HG02943 (cell line): ENCODE results near the gene DDRGK1.
"Not testable (repeated sequence)": the region's sequence is repeated elsewhere in the genome, so short reads cannot be mapped to it uniquely, and the experiment has no call there.

ENCODE experiments used
- ATAC-seq: cut with Tn5 transposase; IDR thresholded peaks from one replicate; pipeline ENCODE4 v1.9.1; 2021; ENCODE audit warnings: mild to moderate bottlenecking, low read depth, moderate library complexity; ENCODE audit not compliant: unreplicated experiment

The DDRGK1 gene

GRCh38 chr20:3189561-3190131, 14.8 kb downstream of the DDRGK1 start:
- ATAC-seq: no peak

- no peak for ATAC-seq
These were observed 15.6 kb downstream of the DDRGK1 start for GRCh38 chr20:3188823-3189413.

GRCh38 chr20:3187861-3188260, 16.6 kb downstream of the DDRGK1 start:
- ATAC-seq: not testable (repeated sequence)

GRCh38 chr20:3183896-3184612, 20.4 kb downstream of the DDRGK1 start:
- ATAC-seq: no peak

- ATAC-seq: not testable (repeated sequence)
These were observed 22.1 kb downstream of the DDRGK1 start for GRCh38 chr20:3182429-3182828.

- no peak for ATAC-seq
These were observed 23.2 kb downstream of the DDRGK1 start for GRCh38 chr20:3181270-3181669.

- ATAC-seq: no peak
These were observed 24.2 kb downstream of the DDRGK1 start for GRCh38 chr20:3180319-3180718.

GRCh38 chr20:3177746-3178485, 26.6 kb downstream of the DDRGK1 start:
- no peak for ATAC-seq

- no peak for ATAC-seq
These were observed 29.2 kb downstream of the DDRGK1 start for GRCh38 chr20:3175270-3175669.

- ATAC-seq: no peak
These were observed 29.8 kb downstream of the DDRGK1 start for GRCh38 chr20:3174442-3175261.

GRCh38 chr20:3173610-3174441, 30.7 kb downstream of the DDRGK1 start:
- ATAC-seq: peak; percentile 13

- ATAC-seq: peak; percentile 89
These were observed 31.4 kb downstream of the DDRGK1 start, which contains the start of gene LZTS3 for GRCh38 chr20:3172933-3173609. Gene LZTS3 (minus strand): TSS chr20:3173549. CDS start chr20:3167163, 6,386 bp downstream.

GRCh38 chr20:3172126-3172932, 32.2 kb downstream of the DDRGK1 start:
- no peak for ATAC-seq

GRCh38 chr20:3171391-3172125, 32.9 kb downstream of the DDRGK1 start:
- ATAC-seq: no peak

GRCh38 chr20:3168829-3169590, 35.5 kb downstream of the DDRGK1 start:
- ATAC-seq: no peak

- ATAC-seq: no peak
These were observed 36.2 kb downstream of the DDRGK1 start for GRCh38 chr20:3168079-3168828.
